Ramos (cell line): ENCODE data around the gene SLC6A3.

Experiments
- in situ Hi-C: fragments of 300-500 bp; cut with MboI; formaldehyde crosslinking; loops from one replicate; pipeline ENCODE4 v1.14.3; 2022; ENCODE audit warnings: low sequenced_read_pairs; ENCODE audit not compliant: unreplicated experiment

The SLC6A3 gene

GRCh38 chr5:1343315-1343751 lies 101.9 kb downstream of the SLC6A3 start:
- in situ Hi-C loops: no loop called here
